Suppressor macrophage treated with lipopolysaccharide for 1 hour (primary cell): ENCODE measurements around the gene SDHB.

Source experiments
- DNase-seq, 3 donors: peaks; one replicate each; pipeline ENCODE4 v3.0.0-alpha.2; 2020 to 2022

SDHB gene

DNA sequence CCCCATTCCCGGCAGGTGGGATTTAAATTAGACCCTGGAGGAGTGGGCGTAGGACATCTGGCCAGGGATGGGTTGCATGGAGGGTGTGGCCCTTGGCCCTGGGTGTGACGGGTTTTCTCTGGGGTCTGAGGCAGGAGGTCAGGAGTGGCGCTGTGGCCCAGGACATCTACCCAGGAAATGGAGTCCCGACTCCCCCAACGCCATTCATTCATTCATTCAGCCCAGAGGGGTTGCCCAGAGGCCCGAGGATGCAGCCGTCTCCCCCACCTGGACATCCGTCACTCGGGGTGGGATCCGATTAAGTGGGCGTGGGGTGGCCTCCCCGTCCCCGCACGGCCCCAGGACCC is 42.8 kb downstream of the SDHB start:
- no peak for DNase-seq

DNA sequence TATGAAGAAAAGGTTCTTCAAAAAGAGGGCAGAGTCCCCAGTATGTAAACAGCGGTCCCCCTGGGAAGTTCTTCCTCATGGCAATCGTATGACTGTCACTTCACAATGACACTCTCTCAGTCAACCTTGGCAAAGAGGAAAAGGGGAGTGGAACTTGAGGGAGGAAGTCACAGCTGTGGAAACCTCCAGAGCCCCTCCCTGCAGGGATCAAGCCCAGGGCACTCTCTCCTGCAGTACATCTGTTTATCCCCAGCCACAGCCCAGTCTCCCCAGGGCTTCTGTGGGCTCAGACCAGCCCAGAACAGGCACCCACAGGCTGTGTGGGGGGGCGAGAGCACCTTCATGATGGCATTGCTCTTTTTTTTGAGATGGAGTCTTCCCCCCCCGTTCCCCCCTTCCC is 44.1 kb downstream of the SDHB start:
- peak; percentile 62 to 65 (median 63) for DNase-seq

DNA sequence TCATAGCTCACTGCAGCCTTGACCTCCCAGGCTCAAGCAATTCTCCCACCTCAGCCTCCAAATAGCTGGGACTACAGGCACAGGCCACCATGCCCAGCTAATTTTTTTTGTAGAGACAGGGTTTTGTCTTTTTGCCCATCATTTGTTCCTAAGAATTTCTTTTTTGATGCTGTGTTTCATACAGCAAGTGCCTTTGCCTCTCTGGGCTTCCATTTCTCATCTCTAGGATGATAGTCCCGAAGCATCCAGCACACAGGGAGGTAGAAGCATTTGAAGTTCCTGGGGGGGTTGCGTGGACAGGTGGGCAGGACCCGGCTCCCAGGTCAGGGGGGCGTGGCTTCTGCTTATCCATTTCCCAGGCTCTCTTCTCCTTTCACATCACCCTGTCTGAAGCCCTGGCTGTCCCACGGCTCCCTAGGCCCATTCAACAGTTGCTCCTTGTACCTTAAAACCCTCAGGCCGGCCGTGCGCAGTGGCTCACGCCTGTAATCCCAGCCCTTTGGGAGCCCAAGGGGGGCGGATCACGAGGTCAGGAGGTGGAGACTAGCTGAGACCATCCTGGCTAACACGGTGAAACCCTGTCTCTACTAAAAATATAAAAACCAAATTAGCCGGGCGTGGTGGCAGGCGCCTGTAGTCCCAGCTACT is 45.5 kb downstream of the SDHB start:
- no peak for DNase-seq

GRCh38 chr1:17007121-17007520 is 46.7 kb downstream of the SDHB start:
- DNase-seq: no peak

DNA sequence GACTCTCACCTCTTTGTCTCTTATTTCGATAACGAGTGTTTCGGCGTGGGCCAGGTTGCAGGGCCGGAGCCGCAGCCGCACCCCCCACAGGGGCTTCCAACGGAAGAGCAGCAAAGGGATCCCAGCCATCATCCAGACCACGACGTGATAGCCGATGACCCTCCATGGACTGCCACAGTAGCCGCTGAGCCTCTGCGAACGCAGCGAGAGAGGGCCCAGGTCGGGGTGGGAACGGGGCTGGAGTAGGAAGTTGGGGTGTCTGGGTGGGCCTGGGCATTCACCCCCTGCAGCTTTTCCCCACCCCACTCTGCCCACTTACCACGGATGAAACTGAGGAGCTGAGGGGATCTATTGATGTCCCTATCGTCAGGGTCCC is 48.5 kb downstream of the SDHB start:
- no peak for DNase-seq

GRCh38 chr1:17004466-17005364 is 49.1 kb downstream of the SDHB start:
- no peak for DNase-seq

DNA sequence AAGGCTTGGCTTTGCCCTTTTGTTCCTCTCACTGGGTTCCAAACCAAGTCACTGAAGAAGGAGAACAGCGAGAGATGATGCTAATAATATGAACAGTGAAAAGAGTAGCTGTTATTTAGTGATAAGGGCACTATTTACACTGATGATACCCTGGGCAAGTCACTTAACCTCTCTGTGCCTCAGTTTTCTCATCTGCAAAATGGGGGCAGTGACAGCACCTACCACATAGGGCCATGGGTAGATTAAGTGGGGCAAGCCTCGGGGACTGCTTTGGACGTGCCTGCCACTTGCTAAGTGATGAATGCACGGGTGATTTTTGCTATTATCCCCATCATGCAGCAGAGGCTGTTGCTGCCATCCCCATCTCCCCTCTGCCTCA is 51.3 kb downstream of the SDHB start:
- no peak for DNase-seq

DNA sequence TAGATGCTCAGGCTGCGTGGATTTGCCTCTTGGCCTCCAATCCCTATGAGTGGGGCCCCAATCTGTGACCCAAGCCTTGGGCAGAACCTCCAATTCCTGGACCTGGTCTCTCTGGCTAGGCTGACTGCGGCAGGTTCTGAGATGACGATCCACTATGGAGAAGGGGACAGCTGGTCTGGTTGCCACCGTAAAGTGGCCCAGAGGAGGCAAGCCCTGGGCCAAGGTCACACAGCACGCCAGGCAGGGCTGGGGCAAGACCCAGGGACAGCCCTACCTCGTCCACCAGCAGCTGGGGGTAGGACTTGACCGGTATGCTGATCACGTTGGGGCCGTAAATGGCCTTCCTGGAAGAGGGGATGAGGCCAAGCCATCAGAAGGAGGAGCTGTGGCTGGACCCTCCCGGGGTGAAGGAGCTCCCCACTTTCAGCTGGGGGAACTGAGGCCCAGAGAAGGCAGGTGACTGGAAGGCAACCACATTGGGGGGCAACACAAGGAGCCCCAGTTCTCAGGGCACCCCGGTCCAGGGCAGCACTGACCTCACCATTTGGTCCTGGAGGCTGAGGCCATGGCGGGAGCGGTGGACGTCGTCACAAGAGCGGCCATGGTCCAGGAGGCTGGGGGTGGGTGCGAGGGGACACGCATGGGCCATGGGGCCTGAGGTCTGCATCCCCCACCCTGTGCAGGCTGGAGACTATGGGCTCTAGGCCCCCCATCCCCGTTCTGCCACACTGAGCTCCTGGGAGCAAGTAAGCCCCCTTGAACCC is 51.9 kb downstream of the SDHB start:
- DNase-seq: no peak

GRCh38 chr1:16999863-17000262 is 54.0 kb downstream of the SDHB start:
- DNase-seq: no peak

DNA sequence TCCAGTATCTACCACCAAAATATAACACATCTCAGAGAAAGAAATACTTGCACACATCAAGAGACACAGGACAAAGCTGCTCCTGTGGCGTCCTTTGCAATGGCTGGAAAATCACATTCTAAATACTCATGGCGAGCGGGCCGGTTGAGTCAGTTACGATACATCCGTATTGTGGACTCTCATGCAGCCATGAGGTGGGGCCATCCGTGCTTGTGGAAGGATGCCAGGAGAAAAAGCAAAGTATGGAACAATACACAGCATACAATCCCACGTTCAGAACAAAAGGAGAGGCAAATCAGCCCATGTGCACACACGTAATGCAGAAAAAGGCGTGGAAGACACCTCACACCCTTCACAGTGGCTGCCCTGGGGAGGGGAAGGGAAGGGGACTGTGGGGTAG is 55.2 kb downstream of the SDHB start:
- no peak for DNase-seq

- no peak for DNase-seq
These were observed 57.0 kb downstream of the SDHB start for GRCh38 chr1:16996845-16997244.

DNA sequence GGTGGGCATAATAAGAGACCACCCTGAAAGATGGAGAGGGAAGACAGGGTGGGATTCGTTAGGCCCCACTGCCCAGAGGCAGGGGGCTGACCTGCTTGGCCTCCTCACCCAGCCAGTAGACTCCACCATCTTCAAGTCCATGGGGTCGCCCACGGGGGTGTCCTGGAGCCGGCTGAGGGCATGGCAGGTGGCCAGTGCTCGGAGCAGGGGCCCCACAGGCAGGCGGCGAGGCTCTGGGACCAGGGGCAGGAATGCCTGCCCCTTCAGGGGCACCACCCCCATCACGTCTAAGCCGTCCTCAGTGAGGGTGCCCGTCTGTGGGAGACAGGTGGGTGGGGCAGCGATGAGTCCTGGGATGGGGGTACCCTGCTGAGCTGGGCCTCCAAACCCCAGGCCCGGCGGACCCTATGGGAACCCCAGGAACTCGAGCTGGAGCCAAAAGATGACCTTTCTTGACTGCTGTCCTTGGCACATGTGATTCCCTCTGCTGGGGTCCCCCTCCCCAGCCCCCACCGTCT is 60.3 kb downstream of the SDHB start:
- no peak for DNase-seq

DNA sequence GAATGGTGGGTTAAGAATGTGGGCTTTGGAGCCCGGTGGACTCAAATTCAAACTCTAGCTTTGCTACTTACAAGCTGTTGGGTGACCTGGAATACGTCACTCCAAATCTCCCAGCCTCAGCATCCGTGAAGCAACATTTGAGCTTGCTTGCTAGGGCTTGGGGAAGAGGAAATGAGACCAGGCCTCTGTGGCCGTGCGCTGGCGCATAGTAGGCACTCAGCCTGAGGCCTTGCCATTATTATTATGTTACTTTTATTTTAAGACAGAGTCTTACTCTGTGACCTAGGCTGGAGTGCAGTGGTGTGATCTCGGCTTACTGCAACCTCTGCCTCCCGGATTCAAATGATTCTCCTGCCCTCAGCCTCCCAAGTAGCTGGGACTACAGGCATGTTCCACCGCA is 61.2 kb downstream of the SDHB start:
- DNase-seq: no peak

GRCh38 chr1:16992102-16992501 is 61.7 kb downstream of the SDHB start:
- DNase-seq: no peak

- no peak for DNase-seq
These were observed 62.3 kb downstream of the SDHB start for GRCh38 chr1:16991571-16991970.

GRCh38 chr1:16989676-16990391 is 64.0 kb downstream of the SDHB start:
- no peak for DNase-seq

DNA sequence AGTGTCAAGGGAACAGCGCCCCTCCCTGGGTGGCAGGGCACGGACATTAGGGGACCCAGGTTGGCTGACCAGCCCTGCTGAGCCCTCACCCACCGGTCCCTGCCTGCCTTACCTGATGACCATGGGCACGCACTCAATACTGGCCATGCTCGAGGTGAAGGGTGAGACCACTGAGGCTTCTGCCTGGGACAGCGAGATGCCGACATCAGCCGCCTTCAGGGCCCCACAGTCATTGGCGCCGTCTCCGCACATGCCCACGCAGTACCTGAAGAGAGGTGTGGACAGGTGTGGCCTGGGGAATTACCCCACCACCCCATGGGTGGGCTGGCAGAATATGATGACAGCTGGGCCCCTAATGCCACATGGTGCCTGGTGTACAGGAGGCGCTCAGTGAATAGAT is 65.6 kb downstream of the SDHB start:
- DNase-seq: no peak

- DNase-seq: peak in 1 of 3 donors; percentile 34
These were observed 66.9 kb downstream of the SDHB start for GRCh38 chr1:16986962-16987361.

GRCh38 chr1:16986560-16986959 is 67.3 kb downstream of the SDHB start:
- no peak for DNase-seq

DNA sequence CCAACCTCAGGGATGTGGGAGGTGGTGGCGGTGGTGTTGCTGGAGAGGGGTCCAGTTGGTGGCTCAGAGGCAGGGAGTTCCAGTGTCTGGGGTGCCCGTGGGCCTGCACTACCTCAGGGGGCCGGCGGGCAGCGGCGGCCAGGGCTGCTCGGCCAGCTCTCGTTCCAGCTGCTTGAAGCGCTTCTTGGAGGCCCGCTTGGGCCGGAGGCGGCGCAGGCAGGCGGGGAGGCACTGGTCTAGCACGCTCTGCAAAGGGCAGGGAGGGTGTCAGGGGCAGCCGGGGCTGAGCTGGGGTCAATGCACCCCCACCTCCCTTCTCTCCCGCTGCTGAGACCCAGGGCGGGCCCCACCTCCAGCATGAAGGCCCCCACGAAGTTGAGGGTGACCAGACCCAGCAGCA is 67.7 kb downstream of the SDHB start:
- no peak for DNase-seq

GRCh38 chr1:16984717-16985116 is 69.1 kb downstream of the SDHB start:
- DNase-seq: no peak

GRCh38 chr1:16983649-16984048 is 70.2 kb downstream of the SDHB start:
- no peak for DNase-seq

- DNase-seq: no peak
These were observed 70.9 kb downstream of the SDHB start for GRCh38 chr1:16982902-16983301.
